TTC549 (cell line): ENCODE data around the gene HEPACAM.
"Not testable (repeated sequence)": the region's sequence is repeated elsewhere in the genome, so short reads cannot be mapped to it uniquely, and the experiment has no call there.

ENCODE experiments used
- FAIRE-seq: peaks from 2 replicates; lab custom pipeline; 2012; peaks lifted over from hg19 to GRCh38; lab: Jason Lieb, UNC

HEPACAM gene

GRCh38 chr11:124935548-124936514 is at the start of gene HEPACAM:
HEPACAM (minus strand) TSS chr11:124936047; CDS start chr11:124936006, 41 bp downstream.
- FAIRE-seq: no peak

- FAIRE-seq: no peak
These were observed 48.6 kb upstream of the HEPACAM start for GRCh38 chr11:124984512-124984854.

- FAIRE-seq: no peak
These were observed 48.0 kb upstream of the HEPACAM start for GRCh38 chr11:124983674-124984511.

- no peak for FAIRE-seq
These were observed 46.2 kb upstream of the HEPACAM start for GRCh38 chr11:124982043-124982442.

- FAIRE-seq: no peak
These were observed 42.5 kb upstream of the HEPACAM start for GRCh38 chr11:124978316-124978715.

- FAIRE-seq: no peak
These were observed 41.2 kb upstream of the HEPACAM start for GRCh38 chr11:124977006-124977405.

- no peak for FAIRE-seq
These were observed 40.7 kb upstream of the HEPACAM start for GRCh38 chr11:124976531-124976930.

- FAIRE-seq: no peak
These were observed 36.0 kb upstream of the HEPACAM start for GRCh38 chr11:124971810-124972209.

- no peak for FAIRE-seq
These were observed 35.1 kb upstream of the HEPACAM start for GRCh38 chr11:124970925-124971324.

GRCh38 chr11:124968197-124968596 is 32.4 kb upstream of the HEPACAM start:
- FAIRE-seq: not testable (repeated sequence)

GRCh38 chr11:124961972-124962609 is 26.2 kb upstream of the HEPACAM start:
- FAIRE-seq: peak; percentile 94

- FAIRE-seq: no peak
These were observed 19.2 kb upstream of the HEPACAM start for GRCh38 chr11:124955035-124955434.

GRCh38 chr11:124954590-124954955 is 18.7 kb upstream of the HEPACAM start:
- no peak for FAIRE-seq

- peak; percentile 91 for FAIRE-seq
These were observed 18.1 kb upstream of the HEPACAM start, which contains the start of gene CCDC15 for GRCh38 chr11:124953753-124954589. CCDC15 (plus strand) TSS chr11:124954202; CDS start chr11:124954733, 531 bp downstream.

GRCh38 chr11:124951341-124951740 is 15.5 kb upstream of the HEPACAM start:
- FAIRE-seq: no peak

- FAIRE-seq: no peak
These were observed 14.9 kb upstream of the HEPACAM start for GRCh38 chr11:124950601-124951330.

- FAIRE-seq: no peak
These were observed 10.9 kb upstream of the HEPACAM start for GRCh38 chr11:124946735-124947141.

- FAIRE-seq: no peak
These were observed 10.0 kb upstream of the HEPACAM start for GRCh38 chr11:124945826-124946225.

- FAIRE-seq: no peak
These were observed 8.7 kb upstream of the HEPACAM start for GRCh38 chr11:124944565-124944964.

GRCh38 chr11:124943741-124944140 is 7.9 kb upstream of the HEPACAM start:
- no peak for FAIRE-seq

- FAIRE-seq: no peak
These were observed 7.4 kb upstream of the HEPACAM start for GRCh38 chr11:124943254-124943616.
